HG02840 (cell line): ENCODE measurements around the gene ZNF280D.

Experiments used
- ATAC-seq: cut with Tn5 transposase; IDR thresholded peaks from one replicate; pipeline ENCODE4 v1.9.1; 2021; ENCODE audit warnings: mild to moderate bottlenecking, moderate library complexity, moderate number of reproducible peaks; ENCODE audit not compliant: unreplicated experiment, low FRiP score

The ZNF280D gene

GRCh38 chr15:56752986-56753385 lies 19.7 kb upstream of the ZNF280D start:
- no peak for ATAC-seq

- no peak for ATAC-seq
Observed at GRCh38 chr15:56749982-56750381, 16.7 kb upstream of the ZNF280D start.

- ATAC-seq: no peak
Observed at GRCh38 chr15:56744701-56745683, 11.7 kb upstream of the ZNF280D start.

- ATAC-seq: no peak
Observed at GRCh38 chr15:56741541-56741940, 8.2 kb upstream of the ZNF280D start.

- no peak for ATAC-seq
Observed at GRCh38 chr15:56739964-56740640, 6.8 kb upstream of the ZNF280D start.

- ATAC-seq: no peak
Observed at GRCh38 chr15:56739474-56739873, 6.2 kb upstream of the ZNF280D start.

GRCh38 chr15:56737791-56738190 lies 4.5 kb upstream of the ZNF280D start:
- no peak for ATAC-seq

- no peak for ATAC-seq
Observed at GRCh38 chr15:56736881-56737707, 3.8 kb upstream of the ZNF280D start.

- ATAC-seq: no peak
Observed at GRCh38 chr15:56736308-56736707, 3.0 kb upstream of the ZNF280D start.

GRCh38 chr15:56735589-56735988 lies 2.3 kb upstream of the ZNF280D start:
- no peak for ATAC-seq

- ATAC-seq: no peak
Observed at GRCh38 chr15:56734013-56734635, 815 bp upstream of the ZNF280D start.

- peak; percentile 25 for ATAC-seq
Observed at GRCh38 chr15:56732886-56733135, 498 bp downstream of the ZNF280D start.

- ATAC-seq: no peak
Observed at GRCh38 chr15:56732135-56732885, 999 bp downstream of the ZNF280D start.

- ATAC-seq: no peak
Observed at GRCh38 chr15:56731548-56731947, 1.8 kb downstream of the ZNF280D start.

GRCh38 chr15:56729561-56729960 lies 3.7 kb downstream of the ZNF280D start:
- no peak for ATAC-seq

GRCh38 chr15:56725386-56725785 lies 7.9 kb downstream of the ZNF280D start:
- ATAC-seq: no peak

- no peak for ATAC-seq
Observed at GRCh38 chr15:56724232-56724631, 9.1 kb downstream of the ZNF280D start.

- ATAC-seq: no peak
Observed at GRCh38 chr15:56723787-56724186, 9.5 kb downstream of the ZNF280D start.

GRCh38 chr15:56719774-56720555 lies 13.3 kb downstream of the ZNF280D start:
- ATAC-seq: no peak
